OCI-LY7 (cell line): Measurements from ENCODE around the gene RNF11. TPM values are rescaled to one million over a fixed set of nuclear protein-coding genes. Genes with fewer than 3 reads are reported as not detected.

ENCODE experiments used
- BruUV-seq: library from RNA; stranded (reverse); fragments of 400-500 nt; replicated peaks from 2 replicates; lab custom pipeline; 2021; lab: Mats Ljungman, UMichigan
- CTCF ChIA-PET: fragments of 300-600 bp; sonication (Branson Sonifier 250); formaldehyde crosslinking; loops from one replicate; lab custom pipeline; 2022; ENCODE audit warnings: antibody characterized with exemption; ENCODE audit not compliant: unreplicated experiment; lab: Charles Lee
- POLR2A ChIA-PET: fragments of 300-600 bp; sonication (Branson Sonifier 250); formaldehyde crosslinking; loops from one replicate; lab custom pipeline; 2022; ENCODE audit warnings: antibody characterized with exemption; lab: Charles Lee
- DNase-seq: peaks from one replicate; pipeline ENCODE4 v3.0.0-alpha.2; 2015; ENCODE audit warnings: low spot score
- H2AFZ ChIP-seq: fragments of 200-600 bp; sonication (generic), shearing (Covaris generic); 2 replicates; pipeline ENCODE4 v1.6.1; 2014; ENCODE audit warnings: mild to moderate bottlenecking, antibody characterized with exemption, low read length, moderate library complexity
- H3K27ac ChIP-seq: fragments of 200-600 bp; sonication (generic); 2 replicates; pipeline ENCODE4 v1.5.1; 2014; ENCODE audit warnings: mixed run types, low read depth, mild to moderate bottlenecking, moderate library complexity, low read length, inconsistent platforms; ENCODE audit not compliant: poor library complexity, severe bottlenecking
- H3K36me3 ChIP-seq: fragments of 200-600 bp; sonication (generic); 2 replicates; pipeline ENCODE4 v1.6.1; 2014; ENCODE audit warnings: mild to moderate bottlenecking, antibody characterized with exemption, low read length, moderate library complexity, mixed read lengths; ENCODE audit not compliant: insufficient read depth
- H3K4me1 ChIP-seq: fragments of 200-600 bp; sonication (generic); 2 replicates; pipeline ENCODE4 v1.5.1; 2014; ENCODE audit warnings: mild to moderate bottlenecking, low read length; ENCODE audit not compliant: insufficient read depth, poor library complexity, severe bottlenecking
- H3K4me2 ChIP-seq: fragments of 200-600 bp; sonication (generic); 2 replicates; pipeline ENCODE4 v1.6.1; 2014; ENCODE audit warnings: mild to moderate bottlenecking, low read length
- H3K4me3 ChIP-seq: fragments of 200-600 bp; sonication (generic); 2 replicates; pipeline ENCODE4 v1.5.1; 2014; ENCODE audit warnings: mild to moderate bottlenecking, low read depth, low read length; ENCODE audit not compliant: poor library complexity, severe bottlenecking
- H3K79me2 ChIP-seq: fragments of 200-600 bp; sonication (generic); 2 replicates; pipeline ENCODE4 v1.6.1; 2016; ENCODE audit warnings: low read depth, mild to moderate bottlenecking, low read length, moderate library complexity, mixed read lengths; ENCODE audit not compliant: insufficient read depth
- H3K9me2 ChIP-seq: fragments of 200-600 bp; sonication (generic); 2 replicates; pipeline ENCODE4 v1.6.1; 2016; ENCODE audit warnings: mild to moderate bottlenecking, low read length, mixed read lengths; ENCODE audit not compliant: insufficient read depth
- H3K9me3 ChIP-seq: fragments of 200-600 bp; sonication (generic); 2 replicates; pipeline ENCODE4 v1.6.1; 2014; ENCODE audit warnings: mild to moderate bottlenecking, mixed run types, low read length, mixed read lengths
- H4K20me1 ChIP-seq: fragments of 200-600 bp; sonication (generic); 2 replicates; pipeline ENCODE4 v1.6.1; 2014; ENCODE audit warnings: mild to moderate bottlenecking, antibody characterized with exemption, low read length, moderate library complexity, mixed read lengths; ENCODE audit not compliant: insufficient read depth
- CTCF ChIP-seq: fragments of 200-600 bp; sonication (generic); conservative IDR thresholded peaks from 2 replicates; pipeline ENCODE4 v1.5.1; 2014; ENCODE audit warnings: mild to moderate bottlenecking, antibody characterized with exemption, low read length, moderate library complexity, mixed read lengths
- EZH2phosphoT487 ChIP-seq: fragments of 200-600 bp; sonication (generic); IDR thresholded peaks from 2 replicates; pipeline ENCODE4 v1.6.1; 2018; ENCODE audit warnings: low read depth, borderline replicate concordance, mild to moderate bottlenecking, mixed run types, antibody characterized with exemption, low read length, moderate library complexity, mixed read lengths
- intact Hi-C: fragments of 100-400 bp; cut with micrococcal nuclease; formaldehyde crosslinking; loops from one replicate; pipeline ENCODE4 v1.10.0; 2022; ENCODE audit not compliant: unreplicated experiment
- total RNA-seq, 2 experiments: library from RNA; depleted of rRNA in 1 of 2; stranded (reverse); fragments of >200 nt in 1 of 2; shearing (Covaris generic) in 1 of 2; gene quantifications; 2 replicates each; pipeline ENCODE4 v1.2.3, GENCODE V29; 2014 to 2022

Gene RNF11
- total RNA-seq, 2 experiments from 2014 or later = 1.5 to 4.8 TPM

- intact Hi-C loops = no loop called here
- no peaks in the 10 kb centered on the region for H4K20me1 ChIP-seq
- POLR2A ChIA-PET = no interaction called here
Observed at GRCh38 chr1:51264451-51264850, 28.4 kb downstream of the RNF11 start.

GRCh38 chr1:51265618-51266017 lies 29.5 kb downstream of the RNF11 start:
- H3K9me3 ChIP-seq = no peaks in the 10 kb centered on the region
- ChIA-PET CTCF (no interaction called here), POLR2A (interaction anchor here (0.6 kb wide), 1 partner anchor 913 kb away, joined by 3 read pairs; no protein-coding TSS in a partner anchor)
- no peak overlapping the region for H3K4me3 ChIP-seq
- H4K20me1 ChIP-seq = no peaks in the 10 kb centered on the region
- no peaks in the 10 kb centered on the region for H3K36me3 ChIP-seq
- no peaks in the 10 kb centered on the region for H3K79me2 ChIP-seq
- intact Hi-C loops = no loop called here
- H3K9me2 ChIP-seq = no peaks in the 10 kb centered on the region
- H2AFZ ChIP-seq = no peak overlapping the region
- no peak for DNase-seq
- H3K4me2 ChIP-seq = no peak overlapping the region
- no TSS peak for BruUV-seq
- no peaks in the 10 kb centered on the region for H3K4me1 ChIP-seq
- no peak for TF ChIP-seq EZH2phosphoT487
- no peak for TF ChIP-seq CTCF
- H3K27ac ChIP-seq = no peak overlapping the region

More at GRCh38 chr1:51264451-51264850, 28.4 kb downstream of the RNF11 start:
- H3K9me2 ChIP-seq = no peaks in the 10 kb centered on the region
- CTCF ChIA-PET = no interaction called here
- H3K27ac ChIP-seq = no peak overlapping the region
- H3K79me2 ChIP-seq = no peaks in the 10 kb centered on the region
- H3K4me2 ChIP-seq = no peak overlapping the region
- no peak for DNase-seq
- no peaks in the 10 kb centered on the region for H3K36me3 ChIP-seq
- no peaks in the 10 kb centered on the region for H3K4me1 ChIP-seq
- TF ChIP-seq EZH2phosphoT487 = no peak
- no peak for TF ChIP-seq CTCF
- no peak overlapping the region for H3K4me3 ChIP-seq
- no peaks in the 10 kb centered on the region for H3K9me3 ChIP-seq
- no peak overlapping the region for H2AFZ ChIP-seq
- BruUV-seq = no TSS peak

GRCh38 chr1:51266181-51266580 lies 30.1 kb downstream of the RNF11 start:
- H3K4me3 ChIP-seq = no peak overlapping the region
- no peak overlapping the region for H3K4me2 ChIP-seq
- no peak for DNase-seq
- no peak overlapping the region for H3K27ac ChIP-seq
- intact Hi-C loops = no loop called here
- no peaks in the 10 kb centered on the region for H3K79me2 ChIP-seq
- ChIA-PET CTCF (no interaction called here), POLR2A (interaction anchor here (0.6 to 0.7 kb wide), 5 partner anchors 11 to 914 kb away, joined by 3 read pairs; no protein-coding TSS in a partner anchor)
- H4K20me1 ChIP-seq = no peaks in the 10 kb centered on the region
- H2AFZ ChIP-seq = no peak overlapping the region
- no peak for TF ChIP-seq EZH2phosphoT487
- H3K4me1 ChIP-seq = no peaks in the 10 kb centered on the region
- H3K36me3 ChIP-seq = no peaks in the 10 kb centered on the region
- no peaks in the 10 kb centered on the region for H3K9me3 ChIP-seq
- H3K9me2 ChIP-seq = no peaks in the 10 kb centered on the region
- BruUV-seq = no TSS peak
